Colonic mucosa (tissue), 4 donors: ENCODE data around the gene CD7. TPM values are rescaled to one million over a fixed set of nuclear protein-coding genes. Genes with fewer than 3 reads are reported as not detected.

ENCODE experiments used
- DNase-seq: peaks from one replicate; pipeline ENCODE4 v3.0.0-alpha.2; 2020
- H3K27ac ChIP-seq: fragments of 200-600 bp; one replicate; pipeline ENCODE4 v1.8.0; 2021
- H3K27me3 ChIP-seq: fragments of 200-600 bp; one replicate; pipeline ENCODE4 v1.8.0; 2021
- H3K36me3 ChIP-seq: fragments of 200-600 bp; one replicate; pipeline ENCODE4 v1.8.0; 2021
- H3K4me1 ChIP-seq: fragments of 200-600 bp; one replicate; pipeline ENCODE4 v1.8.0; 2021; ENCODE audit warnings: mild to moderate bottlenecking
- H3K4me3 ChIP-seq: fragments of 200-600 bp; one replicate; pipeline ENCODE4 v1.8.0; 2021
- H3K9ac ChIP-seq, 2 donors: one replicate each; pipeline ENCODE4 v1.7.0; 2013; ENCODE audit warnings: control low read depth in 2 of 2, low read depth in 2 of 2, low read length in 2 of 2
- H3K9me3 ChIP-seq: fragments of 200-600 bp; one replicate; pipeline ENCODE4 v1.8.0; 2021
- intact Hi-C: fragments of 100-400 bp; cut with DNase I; formaldehyde crosslinking; loops from one replicate; pipeline ENCODE4 v1.14.1; 2022
- total RNA-seq, 2 donors: library from RNA; stranded (reverse); fragmentation: NEBNext Ultra II Directional in 1 of 2; extraction: Animal tissue kit (Norgen Biotek cat#: 25700) in 1 of 2; gene quantifications; one replicate each; pipeline ENCODE4 v1.2.1, GENCODE V29; 2021
- TF ChIP-seq, protein P1 (sequence below): fragments of 200-600 bp; IDR thresholded peaks from one replicate; pipeline ENCODE4 v1.8.0; 2022; ENCODE audit warnings: antibody characterized with exemption, mild to moderate bottlenecking
- donor health status: healthy.
- donor health status: DM: no; HTN: no; CAD: no.
- donor health status: DM: no; HTN: no; CAD: no.

Gene CD7
- total RNA-seq, 2 donors from 2014 or later = 4.2 to 5.0 TPM

DNA sequence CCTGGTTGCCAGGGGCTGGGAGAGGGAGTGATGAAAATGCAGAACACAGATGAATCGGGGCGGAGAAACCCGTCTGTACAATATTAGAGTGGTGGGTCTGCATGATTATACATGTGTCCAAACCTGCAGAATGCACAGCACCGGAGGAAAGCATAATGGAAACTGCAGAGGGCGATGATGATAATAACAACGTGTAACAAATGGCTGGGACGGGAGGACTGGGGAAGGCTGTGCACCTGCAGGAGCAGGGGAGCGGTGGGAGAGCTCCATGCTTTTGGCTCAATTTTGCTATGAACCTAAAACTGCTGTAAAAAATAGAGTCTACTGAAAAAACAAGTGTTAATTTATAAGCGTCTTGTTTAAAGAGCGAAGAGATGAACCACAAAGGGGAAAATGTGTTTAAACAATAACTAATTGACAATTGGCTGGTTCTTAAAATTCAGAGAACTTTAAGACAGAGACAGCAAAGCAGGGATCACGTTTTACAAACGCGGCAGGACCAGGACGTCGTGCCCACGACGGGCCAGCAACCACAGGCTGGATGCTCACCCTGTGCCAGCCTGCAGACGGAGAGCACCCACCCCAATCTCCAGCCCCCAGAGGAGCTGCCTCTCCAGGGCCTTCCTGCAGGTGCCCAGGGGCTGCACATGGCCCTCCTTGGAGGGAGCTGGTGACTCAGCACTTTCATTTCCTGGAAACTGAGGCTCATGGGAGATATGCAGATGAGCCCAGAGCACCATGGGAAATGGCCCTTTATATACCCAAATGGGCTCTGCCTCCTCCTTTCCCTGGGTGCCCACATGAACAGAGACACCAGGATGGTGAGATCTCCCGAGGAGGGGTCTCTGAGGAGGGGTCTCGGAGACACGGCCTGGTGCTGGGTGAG, 41.3 kb upstream of the CD7 start, which contains the start of gene TEX19:
TSS of gene TEX19 (plus strand) at position 783 of the 886 bp plus-strand sequence. CDS start 2,904 bp downstream, outside the sequence.
- Histone ChIP-seq H3K9me3 (no peaks in the 10 kb centered on the region), H3K27me3 (peaks cover 3% of the 10 kb centered on the region), H3K4me3 (no peak within 1 kb of the TSS), H3K9ac (no peak within 1 kb of the TSS), H3K36me3 (no peaks in the 10 kb centered on the region), H3K27ac (no peak within 1 kb of the TSS), H3K4me1 (no peaks in the 10 kb centered on the region)
- intact Hi-C loops = loop anchor here (10.0 kb wide), 1 partner anchor 406 kb away; no protein-coding TSS in a partner anchor
- TF ChIP-seq, protein P1, sequence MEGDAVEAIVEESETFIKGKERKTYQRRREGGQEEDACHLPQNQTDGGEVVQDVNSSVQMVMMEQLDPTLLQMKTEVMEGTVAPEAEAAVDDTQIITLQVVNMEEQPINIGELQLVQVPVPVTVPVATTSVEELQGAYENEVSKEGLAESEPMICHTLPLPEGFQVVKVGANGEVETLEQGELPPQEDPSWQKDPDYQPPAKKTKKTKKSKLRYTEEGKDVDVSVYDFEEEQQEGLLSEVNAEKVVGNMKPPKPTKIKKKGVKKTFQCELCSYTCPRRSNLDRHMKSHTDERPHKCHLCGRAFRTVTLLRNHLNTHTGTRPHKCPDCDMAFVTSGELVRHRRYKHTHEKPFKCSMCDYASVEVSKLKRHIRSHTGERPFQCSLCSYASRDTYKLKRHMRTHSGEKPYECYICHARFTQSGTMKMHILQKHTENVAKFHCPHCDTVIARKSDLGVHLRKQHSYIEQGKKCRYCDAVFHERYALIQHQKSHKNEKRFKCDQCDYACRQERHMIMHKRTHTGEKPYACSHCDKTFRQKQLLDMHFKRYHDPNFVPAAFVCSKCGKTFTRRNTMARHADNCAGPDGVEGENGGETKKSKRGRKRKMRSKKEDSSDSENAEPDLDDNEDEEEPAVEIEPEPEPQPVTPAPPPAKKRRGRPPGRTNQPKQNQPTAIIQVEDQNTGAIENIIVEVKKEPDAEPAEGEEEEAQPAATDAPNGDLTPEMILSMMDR = no peak
- DNase-seq = no peak

DNA sequence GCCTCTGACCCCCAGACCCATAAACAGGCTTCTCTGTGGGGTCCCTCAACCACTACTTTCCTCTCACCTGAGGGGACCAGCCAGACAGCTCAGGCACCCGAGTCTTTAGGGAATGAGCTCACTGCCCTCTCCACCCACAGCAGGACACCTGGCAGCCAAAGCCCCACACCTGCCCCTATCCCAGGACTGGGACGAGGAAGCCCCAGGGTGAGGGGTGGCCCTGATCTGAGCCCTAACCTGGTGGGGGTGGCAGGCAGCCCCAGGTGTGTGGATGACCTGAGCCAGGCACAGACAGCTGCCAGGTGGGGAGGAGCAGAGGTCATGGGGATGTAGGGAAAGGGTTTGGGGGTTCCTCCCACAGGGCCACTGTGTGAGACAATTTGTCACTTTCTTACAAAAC, 40.0 kb upstream of the CD7 start:
- intact Hi-C loops = loop anchor here (10.0 kb wide), 1 partner anchor 407 kb away; no protein-coding TSS in a partner anchor
- peaks cover 3% of the 10 kb centered on the region for H3K27me3 ChIP-seq

GRCh38 chr17:82356845-82357355, 39.5 kb upstream of the CD7 start:
- Histone ChIP-seq H3K9me3 (no peaks in the 10 kb centered on the region), H3K4me3 (no peak overlapping the region), H3K27me3 (peaks cover 3% of the 10 kb centered on the region), H3K27ac (no peak overlapping the region), H3K4me1 (peaks cover 2% of the 10 kb centered on the region), H3K36me3 (no peaks in the 10 kb centered on the region), H3K9ac (no peak overlapping the region)
- TF ChIP-seq, protein P1 = no peak
- intact Hi-C loops = loop anchor here (10.0 kb wide), 1 partner anchor 408 kb away; no protein-coding TSS in a partner anchor
- DNase-seq = no peak

More for the DNA sequence above, 40.0 kb upstream of the CD7 start:
- Histone ChIP-seq H3K36me3 (no peaks in the 10 kb centered on the region), H3K9me3 (no peaks in the 10 kb centered on the region), H3K9ac (no peak overlapping the region), H3K4me3 (no peak overlapping the region), H3K4me1 (no peaks in the 10 kb centered on the region), H3K27ac (no peak overlapping the region)
- no peak for DNase-seq
- TF ChIP-seq, protein P1 = no peak

GRCh38 chr17:82355770-82356427, 38.5 kb upstream of the CD7 start:
- TF ChIP-seq, protein P1 = no peak
- intact Hi-C loops = loop anchor here (2.0 to 10.0 kb wide), 2 partner anchors 197 to 409 kb away; no protein-coding TSS in a partner anchor
- no peak for DNase-seq
- Histone ChIP-seq H3K9me3 (no peaks in the 10 kb centered on the region), H3K4me3 (no peak overlapping the region), H3K27ac (no peak overlapping the region), H3K36me3 (no peaks in the 10 kb centered on the region), H3K27me3 (peaks cover 3% of the 10 kb centered on the region), H3K4me1 (peaks cover 4% of the 10 kb centered on the region), H3K9ac (no peak overlapping the region)

DNA sequence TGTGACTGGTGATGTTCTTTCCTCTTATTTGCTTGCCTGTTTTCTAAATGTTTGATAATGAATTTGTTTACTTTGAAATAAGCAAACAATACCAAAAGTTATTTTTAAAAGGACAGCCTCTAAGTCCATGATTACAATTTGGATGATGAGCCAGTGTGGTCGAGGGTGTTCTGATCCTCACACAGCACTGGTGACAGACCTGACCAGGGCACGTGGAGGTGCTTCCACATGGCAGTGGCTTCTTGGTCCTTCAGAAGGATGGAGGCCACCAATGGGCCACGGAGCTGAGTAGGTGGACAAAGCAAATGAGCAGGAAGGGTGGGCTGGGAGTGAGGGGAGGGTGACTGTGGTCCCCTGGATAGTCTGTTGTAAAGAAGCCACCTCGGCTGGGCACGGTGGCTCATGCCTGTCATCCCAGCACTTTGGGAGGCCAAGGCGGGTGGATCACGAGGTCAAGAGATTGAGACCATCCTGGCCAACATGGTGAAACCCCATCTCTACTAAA, 37.4 kb upstream of the CD7 start:
- Histone ChIP-seq H3K9me3 (no peaks in the 10 kb centered on the region), H3K36me3 (no peaks in the 10 kb centered on the region), H3K27ac (no peak overlapping the region), H3K4me1 (peaks cover 4% of the 10 kb centered on the region), H3K4me3 (no peak overlapping the region), H3K27me3 (peaks cover 3% of the 10 kb centered on the region), H3K9ac (no peak overlapping the region)
- TF ChIP-seq, protein P1 = no peak
- intact Hi-C loops = loop anchor here (2.0 to 10.0 kb wide), 2 partner anchors 198 to 410 kb away; no protein-coding TSS in a partner anchor
- DNase-seq = no peak
